ENCODE results near the gene EYA2. TPM values are rescaled to one million over a fixed set of nuclear protein-coding genes. Genes with fewer than 3 reads are reported as not detected.
A peak's percentile ranks its signal among the peaks of the same experiment; 100 is the strongest.

EYA2 gene
- total RNA-seq, 4 donors from 2014 or later, result 2.0 to 11.0 (median 5.6) TPM

DNA sequence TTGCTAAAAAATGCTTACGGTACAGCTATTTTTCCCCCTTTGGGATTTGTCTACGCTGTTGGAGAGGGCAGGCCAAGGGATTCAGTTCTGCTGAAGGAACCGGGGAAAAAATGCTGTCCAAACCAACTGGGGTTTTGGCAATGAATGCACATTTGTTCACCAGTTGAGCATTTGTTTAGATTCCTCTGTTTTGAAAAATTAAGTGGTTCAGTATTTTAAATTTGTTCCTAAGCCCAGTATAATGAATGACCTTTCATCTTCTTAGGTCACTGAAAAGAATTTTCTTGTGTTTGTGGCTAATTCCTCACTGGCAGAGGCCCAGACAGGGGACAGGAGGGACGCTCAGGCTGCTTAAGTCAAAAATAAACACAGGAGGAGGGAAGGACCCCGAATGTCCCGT lies 10.8 kb upstream of the EYA2 start:
- intact Hi-C loops (cut with DNase I; ENCODE audit: low total_unique reads), result no loop called here
- no peak overlapping the region for H3K27ac ChIP-seq
- TF ChIP-seq, protein P1, sequence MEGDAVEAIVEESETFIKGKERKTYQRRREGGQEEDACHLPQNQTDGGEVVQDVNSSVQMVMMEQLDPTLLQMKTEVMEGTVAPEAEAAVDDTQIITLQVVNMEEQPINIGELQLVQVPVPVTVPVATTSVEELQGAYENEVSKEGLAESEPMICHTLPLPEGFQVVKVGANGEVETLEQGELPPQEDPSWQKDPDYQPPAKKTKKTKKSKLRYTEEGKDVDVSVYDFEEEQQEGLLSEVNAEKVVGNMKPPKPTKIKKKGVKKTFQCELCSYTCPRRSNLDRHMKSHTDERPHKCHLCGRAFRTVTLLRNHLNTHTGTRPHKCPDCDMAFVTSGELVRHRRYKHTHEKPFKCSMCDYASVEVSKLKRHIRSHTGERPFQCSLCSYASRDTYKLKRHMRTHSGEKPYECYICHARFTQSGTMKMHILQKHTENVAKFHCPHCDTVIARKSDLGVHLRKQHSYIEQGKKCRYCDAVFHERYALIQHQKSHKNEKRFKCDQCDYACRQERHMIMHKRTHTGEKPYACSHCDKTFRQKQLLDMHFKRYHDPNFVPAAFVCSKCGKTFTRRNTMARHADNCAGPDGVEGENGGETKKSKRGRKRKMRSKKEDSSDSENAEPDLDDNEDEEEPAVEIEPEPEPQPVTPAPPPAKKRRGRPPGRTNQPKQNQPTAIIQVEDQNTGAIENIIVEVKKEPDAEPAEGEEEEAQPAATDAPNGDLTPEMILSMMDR (IDR thresholded peaks at IDR 0.05), result no peak
- no peak for TF ChIP-seq POLR2A (IDR thresholded peaks at IDR 0.05)

DNA sequence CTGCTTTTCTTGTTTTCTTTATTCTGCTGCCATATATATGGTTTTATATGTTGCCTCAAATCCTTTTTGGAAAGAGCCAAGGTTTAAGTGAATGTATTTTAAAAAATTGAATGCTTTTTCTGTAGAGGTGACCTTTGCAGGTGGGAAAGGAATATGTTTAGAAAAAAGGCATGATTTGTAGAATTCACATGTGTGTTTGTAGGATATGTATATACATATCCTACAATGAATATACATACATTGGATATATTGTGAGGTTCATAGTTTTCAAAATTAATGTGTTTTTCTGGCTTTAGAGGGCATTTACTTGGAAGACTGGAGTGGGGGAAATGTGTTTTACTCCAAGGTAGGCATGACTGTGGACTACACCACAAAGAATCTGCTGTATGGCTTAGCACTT lies 4.0 kb upstream of the EYA2 start:
- intact Hi-C loops (cut with DNase I; ENCODE audit: low total_unique reads), result no loop called here
- TF ChIP-seq POLR2A (IDR thresholded peaks at IDR 0.05), result no peak
- TF ChIP-seq, protein P1 (IDR thresholded peaks at IDR 0.05), result no peak

More for the DNA sequence above, 10.8 kb upstream of the EYA2 start:
- no peaks in the 10 kb centered on the region for H3K9me3 ChIP-seq
- DNase-seq, result no peak
- H3K27me3 ChIP-seq, result no peaks in the 10 kb centered on the region
- no peaks in the 10 kb centered on the region for H3K4me1 ChIP-seq
- H3K36me3 ChIP-seq, result no peaks in the 10 kb centered on the region
- no peak overlapping the region for H3K4me3 ChIP-seq

DNA sequence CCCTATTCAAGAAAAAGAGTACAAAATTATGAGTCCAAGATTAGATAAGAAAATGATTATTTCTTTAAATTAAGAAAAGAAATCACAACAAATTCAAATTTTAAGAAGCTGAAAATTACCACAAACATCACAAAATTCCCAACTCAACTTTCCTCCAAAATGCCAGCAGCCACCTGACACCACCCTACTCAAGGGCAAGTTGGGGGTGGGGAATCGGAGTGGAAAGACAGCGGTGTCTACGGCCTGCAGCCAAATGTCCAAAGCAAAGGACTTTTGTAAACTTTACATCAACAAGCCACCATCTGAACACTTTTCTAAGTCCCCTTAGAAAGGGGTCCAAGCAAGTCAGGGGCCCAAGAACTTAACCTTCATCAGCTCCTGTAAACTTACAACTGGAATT lies 1.6 kb upstream of the EYA2 start:
- H3K27ac ChIP-seq, result no peak overlapping the region

More for the DNA sequence above, 4.0 kb upstream of the EYA2 start:
- H3K27ac ChIP-seq, result no peak overlapping the region
- no peak for DNase-seq
- no peaks in the 10 kb centered on the region for H3K27me3 ChIP-seq
- no peaks in the 10 kb centered on the region for H3K4me1 ChIP-seq
- no peak overlapping the region for H3K4me3 ChIP-seq
- H3K36me3 ChIP-seq, result no peaks in the 10 kb centered on the region
- peaks cover 0 to 2% of the 10 kb centered on the region in 2 donors for H3K9me3 ChIP-seq

DNA sequence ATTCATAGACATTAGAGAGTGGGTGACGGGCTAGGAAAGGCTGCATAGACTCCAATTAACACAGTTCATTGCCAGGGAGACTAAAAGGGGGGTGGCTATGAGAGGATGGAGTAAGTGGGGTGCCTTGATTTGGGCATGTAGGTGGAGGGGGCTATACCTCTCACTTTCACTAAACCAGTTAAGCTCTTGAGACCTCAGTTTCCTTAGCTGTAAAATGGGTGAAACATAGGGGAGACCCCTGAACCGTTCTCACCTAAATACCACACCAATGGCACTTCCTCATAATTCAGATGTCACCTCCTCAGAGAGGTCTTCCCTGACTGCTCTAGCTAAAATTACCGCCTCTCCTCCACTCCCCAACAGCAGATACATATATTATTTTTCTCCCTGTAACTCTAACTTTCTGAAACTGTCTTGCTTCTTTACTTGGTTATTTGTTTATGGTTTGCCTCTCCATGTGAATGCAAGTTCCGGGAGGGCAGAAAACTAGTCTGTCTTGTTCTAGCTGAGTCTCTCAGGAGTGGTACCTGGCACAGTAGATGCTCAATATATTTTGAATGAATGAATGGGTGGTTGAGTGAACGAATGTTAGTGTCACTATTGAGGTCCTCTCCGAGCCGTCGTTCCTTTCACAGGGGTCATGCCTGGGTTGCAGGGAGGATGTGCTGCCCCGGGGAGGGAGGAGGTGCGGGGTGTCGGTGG lies 615 bp upstream of the EYA2 start:
- H3K9me3 ChIP-seq, result peaks cover 0 to 2% of the 10 kb centered on the region in 2 donors
- intact Hi-C loops (cut with DNase I; ENCODE audit: low total_unique reads), result no loop called here
- no peak for DNase-seq
- no peak overlapping the region for H3K27ac ChIP-seq
- H3K4me3 ChIP-seq, result peak overlapping the region in 1 of 2 donors; percentile 38
- TF ChIP-seq, protein P1 (IDR thresholded peaks at IDR 0.05), result no peak
- no peak for TF ChIP-seq POLR2A (IDR thresholded peaks at IDR 0.05)
- no peaks in the 10 kb centered on the region for H3K36me3 ChIP-seq
- H3K27me3 ChIP-seq, result peaks cover 0 to 15% of the 10 kb centered on the region in 2 donors
- H3K4me1 ChIP-seq, result no peaks in the 10 kb centered on the region

More for the DNA sequence above, 1.6 kb upstream of the EYA2 start:
- Histone ChIP-seq H3K27me3 (peaks cover 0 to 15% of the 10 kb centered on the region in 2 donors), H3K36me3 (no peaks in the 10 kb centered on the region), H3K9me3 (peaks cover 0 to 2% of the 10 kb centered on the region in 2 donors), H3K4me3 (no peak overlapping the region), H3K4me1 (no peaks in the 10 kb centered on the region)
- TF ChIP-seq, protein P1 (IDR thresholded peaks at IDR 0.05), result no peak
- TF ChIP-seq POLR2A (IDR thresholded peaks at IDR 0.05), result no peak
- intact Hi-C loops (cut with DNase I; ENCODE audit: low total_unique reads), result no loop called here
- no peak for DNase-seq
